Activated CD8-positive, alpha-beta memory T cell treated with anti-CD3 and anti-CD28 coated beads, Interleukin-2, amount 10 ng/mL, durations not matched to agents 7 days and 5 days (primary cell): ENCODE results near the gene GULP1. TPM values are rescaled to one million over a fixed set of nuclear protein-coding genes. Genes with fewer than 3 reads are reported as not detected.

Experiments used
- ATAC-seq: fragments of 150-1000 bp; cut with Tn5 transposase; one replicate; pipeline ENCODE4 v1.10.0; 2021; ENCODE audit warnings: moderate library complexity
- CTCF ChIA-PET: fragments of 350-600 bp; sonication (Branson Sonifier 250); formaldehyde crosslinking; loops from one replicate; lab custom pipeline; 2021; ENCODE audit warnings: antibody characterized with exemption; lab: Charles Lee
- DNase-seq: peaks from one replicate; pipeline ENCODE4 v3.0.0-alpha.2; 2020
- H3K27ac Mint-ChIP-seq: one replicate; pipeline ENCODE4 v1.8.0; 2021; ENCODE audit warnings: mild to moderate bottlenecking, mixed read lengths
- H3K27me3 Mint-ChIP-seq: one replicate; pipeline ENCODE4 v1.8.0; 2021; ENCODE audit warnings: mixed read lengths
- H3K36me3 Mint-ChIP-seq: one replicate; pipeline ENCODE4 v1.8.0; 2021; ENCODE audit warnings: mild to moderate bottlenecking, mixed read lengths
- H3K4me1 Mint-ChIP-seq: one replicate; pipeline ENCODE4 v1.8.0; 2021; ENCODE audit warnings: mixed read lengths
- H3K4me3 Mint-ChIP-seq: one replicate; pipeline ENCODE4 v1.8.0; 2021; ENCODE audit warnings: mild to moderate bottlenecking, moderate library complexity, mixed read lengths
- H3K9me3 Mint-ChIP-seq: one replicate; pipeline ENCODE4 v1.8.0; 2022; ENCODE audit warnings: low read depth, mixed read lengths
- total RNA-seq, 2 experiments: library from RNA; stranded (reverse); gene quantifications; one replicate each; pipeline ENCODE4 v1.2.3, GENCODE V29; 2021

The GULP1 gene
- total RNA-seq, 2 experiments from 2014 or later: not detected

DNA sequence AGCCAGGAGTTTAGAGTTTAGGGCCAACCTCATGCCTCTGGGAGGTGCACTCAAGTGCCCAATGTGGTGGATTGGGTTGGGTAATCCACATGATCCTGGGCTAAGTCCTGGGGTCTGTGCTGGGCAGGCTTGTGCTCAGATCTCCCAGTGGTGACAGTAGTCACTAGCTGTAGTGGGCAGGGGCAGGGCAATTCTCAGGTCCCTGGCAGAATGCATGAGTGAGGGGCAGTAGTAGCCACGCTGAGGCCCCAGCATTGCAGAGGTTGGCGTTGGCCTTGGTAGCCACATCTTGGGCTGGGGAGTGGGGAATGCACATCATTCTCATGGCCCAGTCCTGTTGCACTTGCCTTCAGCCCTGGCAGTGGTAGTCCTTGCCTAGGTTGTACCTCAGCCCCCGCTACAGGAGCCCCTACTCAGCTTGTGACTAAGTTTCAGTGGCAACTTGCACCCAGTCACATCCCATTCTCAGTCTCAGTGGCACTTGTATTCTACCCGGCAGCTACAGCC lies 269.9 kb downstream of the GULP1 start:
- H3K9me3 Mint-ChIP-seq: peaks cover 7% of the 10 kb centered on the region
- H3K4me3 Mint-ChIP-seq: no peak overlapping the region
- H3K27me3 Mint-ChIP-seq: no peaks in the 10 kb centered on the region
- no peaks in the 10 kb centered on the region for H3K4me1 Mint-ChIP-seq
- no peaks in the 10 kb centered on the region for H3K36me3 Mint-ChIP-seq
- H3K27ac Mint-ChIP-seq: no peak overlapping the region
- CTCF ChIA-PET: no interaction called here
- ATAC-seq: no peak
- DNase-seq: no peak

DNA sequence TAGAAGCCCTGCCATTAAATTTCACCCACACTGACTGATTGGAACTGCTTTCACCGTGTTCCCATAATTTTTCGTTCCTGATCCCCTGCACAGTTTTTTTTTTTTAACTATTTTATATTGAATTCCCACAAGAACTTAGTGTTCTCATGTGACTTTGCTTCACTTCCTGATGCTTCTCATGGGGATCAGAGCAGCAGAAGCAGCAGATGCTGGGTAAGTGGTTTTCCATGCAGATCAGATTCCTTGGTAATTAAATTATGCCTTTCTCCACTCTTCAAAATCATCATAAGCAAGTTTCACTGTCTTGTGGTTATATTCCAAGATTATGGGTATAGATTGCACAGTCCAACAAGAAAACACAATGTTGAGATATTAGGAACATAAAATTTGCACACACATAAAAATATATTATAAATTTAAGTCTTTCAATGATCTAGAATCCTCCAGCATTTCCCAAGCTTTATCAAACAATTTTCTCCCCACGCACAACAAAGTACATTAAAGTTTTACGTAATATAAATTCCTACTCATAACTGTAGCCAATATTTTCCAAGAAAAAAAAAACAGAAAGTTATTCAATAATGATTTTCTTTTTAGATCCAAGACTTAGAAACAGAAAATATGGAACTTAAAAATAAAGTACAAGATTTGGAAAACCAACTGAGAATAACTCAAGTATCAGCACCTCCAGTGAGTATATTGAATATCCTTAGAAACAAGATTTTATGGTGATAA lies 277.9 kb downstream of the GULP1 start:
- Mint-ChIP-seq H3K27me3 (no peaks in the 10 kb centered on the region), H3K4me3 (no peak overlapping the region), H3K36me3 (no peaks in the 10 kb centered on the region), H3K4me1 (no peaks in the 10 kb centered on the region), H3K9me3 (no peaks in the 10 kb centered on the region), H3K27ac (no peak overlapping the region)
- DNase-seq: no peak
- CTCF ChIA-PET: no interaction called here
- ATAC-seq: no peak

DNA sequence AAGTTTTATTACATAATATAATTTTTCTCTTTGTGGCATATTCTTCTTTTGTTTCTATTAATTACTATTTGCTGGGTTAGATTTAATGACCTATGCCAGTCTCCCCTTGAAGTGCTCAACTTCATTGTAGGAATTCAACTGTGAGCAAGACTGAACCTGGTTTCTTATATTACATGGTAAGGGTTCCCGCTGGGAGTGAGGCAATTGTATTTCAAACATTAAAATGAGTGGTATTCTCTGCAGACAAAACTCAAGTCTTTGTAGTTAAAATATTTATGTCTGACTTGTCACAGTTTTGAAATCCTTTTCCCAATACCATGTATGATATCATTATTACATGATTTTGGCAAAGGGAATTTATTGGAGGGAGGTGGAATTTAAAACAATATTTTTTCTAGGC lies 278.7 kb downstream of the GULP1 start:
- CTCF ChIA-PET: no interaction called here
- Mint-ChIP-seq H3K4me3 (no peak overlapping the region), H3K27me3 (no peaks in the 10 kb centered on the region), H3K4me1 (no peaks in the 10 kb centered on the region), H3K9me3 (no peaks in the 10 kb centered on the region), H3K27ac (no peak overlapping the region), H3K36me3 (no peaks in the 10 kb centered on the region)
- no peak for DNase-seq
- no peak for ATAC-seq

DNA sequence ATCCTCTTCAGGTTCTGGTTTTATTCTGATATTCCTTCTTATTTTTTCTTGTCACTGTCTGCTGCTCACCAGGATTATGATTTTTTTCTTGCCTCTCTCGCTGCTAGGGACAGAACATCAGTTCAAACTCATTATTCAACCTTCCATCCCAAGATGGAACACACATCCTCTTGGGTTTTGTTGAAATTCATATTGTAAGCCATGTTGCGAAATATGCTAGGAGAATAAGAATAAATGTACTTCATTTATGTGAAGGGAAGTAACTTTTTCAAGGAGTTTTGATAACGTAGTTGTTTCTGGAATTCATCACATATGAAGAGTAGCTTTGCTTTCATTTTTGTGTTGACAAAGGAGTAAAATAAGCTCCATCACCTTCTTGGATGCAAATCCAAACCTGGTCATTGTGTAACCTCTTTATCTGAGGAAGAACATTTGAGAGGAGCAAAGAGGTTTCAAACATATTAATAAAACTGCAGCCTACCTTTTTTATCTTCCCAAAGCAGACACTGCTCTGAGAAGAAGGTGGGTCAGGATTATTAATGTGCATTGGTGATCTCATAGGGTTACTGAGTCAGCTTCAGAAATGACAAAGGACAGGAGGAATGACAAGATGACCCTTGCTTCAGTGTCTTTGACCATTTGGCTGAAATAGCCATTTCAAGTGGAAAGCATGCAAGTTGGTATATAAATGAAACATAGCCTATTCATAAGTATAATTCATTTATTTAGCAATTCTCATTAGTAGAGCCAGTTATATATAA lies 280.0 kb downstream of the GULP1 start:
- Mint-ChIP-seq H3K4me1 (no peaks in the 10 kb centered on the region), H3K36me3 (no peaks in the 10 kb centered on the region), H3K27me3 (no peaks in the 10 kb centered on the region), H3K4me3 (no peak overlapping the region), H3K9me3 (no peaks in the 10 kb centered on the region), H3K27ac (no peak overlapping the region)
- CTCF ChIA-PET: no interaction called here
- DNase-seq (no peak), ATAC-seq (no peak)

DNA sequence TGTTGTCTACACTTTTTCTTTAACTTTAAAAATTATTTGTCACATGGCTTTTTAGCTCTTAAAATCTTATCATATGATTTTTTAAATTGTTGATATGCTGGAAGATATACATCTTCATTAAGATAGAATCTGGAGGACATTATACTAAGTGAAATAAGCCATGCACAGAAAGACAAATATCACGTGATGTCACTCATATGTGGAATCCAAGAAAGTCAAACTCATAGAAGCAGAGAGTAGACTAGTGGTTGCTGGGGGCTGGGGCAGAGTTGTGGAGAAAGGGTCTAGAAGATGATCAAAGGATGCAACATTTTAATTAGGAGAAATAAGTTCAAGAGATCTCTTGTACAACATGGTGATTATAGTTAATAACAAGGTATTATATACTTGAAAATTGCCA lies 280.9 kb downstream of the GULP1 start:
- H3K27me3 Mint-ChIP-seq: no peaks in the 10 kb centered on the region
- ATAC-seq (no peak), DNase-seq (no peak)
- no peaks in the 10 kb centered on the region for H3K4me1 Mint-ChIP-seq
- CTCF ChIA-PET: no interaction called here
- H3K27ac Mint-ChIP-seq: no peak overlapping the region
- no peaks in the 10 kb centered on the region for H3K9me3 Mint-ChIP-seq
- H3K36me3 Mint-ChIP-seq: no peaks in the 10 kb centered on the region
- H3K4me3 Mint-ChIP-seq: no peak overlapping the region

DNA sequence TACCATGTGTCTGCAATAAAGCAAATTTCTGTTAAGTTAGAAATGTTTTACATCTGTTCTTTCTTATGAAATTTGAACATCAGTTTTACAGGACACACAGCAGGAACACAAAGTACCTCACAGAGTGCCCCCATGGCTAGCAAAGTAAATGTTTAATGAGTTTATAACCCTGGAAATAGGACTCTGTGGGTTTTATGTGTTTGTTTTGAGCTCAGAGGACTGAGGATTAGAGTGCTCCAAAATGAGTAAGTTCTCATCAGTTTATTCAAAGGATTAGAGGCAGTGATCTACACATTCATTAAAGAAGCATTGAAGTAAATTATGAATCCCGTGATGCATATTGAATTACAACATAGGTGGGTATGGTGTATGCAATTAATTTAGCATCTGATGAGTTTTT lies 281.8 kb downstream of the GULP1 start:
- Mint-ChIP-seq H3K9me3 (no peaks in the 10 kb centered on the region), H3K27ac (no peak overlapping the region), H3K4me1 (no peaks in the 10 kb centered on the region), H3K4me3 (no peak overlapping the region), H3K36me3 (no peaks in the 10 kb centered on the region), H3K27me3 (no peaks in the 10 kb centered on the region)
- CTCF ChIA-PET: no interaction called here
- DNase-seq (no peak), ATAC-seq (no peak)

DNA sequence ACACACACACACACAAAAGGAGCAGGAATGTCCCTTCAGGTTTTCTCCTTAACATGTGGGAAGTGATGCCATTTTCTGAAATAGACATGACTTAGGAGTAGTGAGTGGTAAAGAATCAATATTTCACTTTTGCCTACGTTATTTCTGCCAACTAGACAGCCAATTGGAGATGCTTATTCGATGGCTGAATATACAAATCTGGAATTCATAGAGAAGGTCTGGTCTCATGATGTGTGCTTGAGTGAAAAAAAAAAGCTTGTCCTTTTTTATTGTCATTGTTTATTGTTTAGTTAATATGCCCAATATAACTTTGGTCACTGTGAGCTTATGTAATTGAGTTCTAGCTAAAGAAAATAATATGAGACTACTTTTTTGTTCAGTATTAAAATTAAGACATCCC lies 284.3 kb downstream of the GULP1 start:
- no peaks in the 10 kb centered on the region for H3K9me3 Mint-ChIP-seq
- no peaks in the 10 kb centered on the region for H3K4me1 Mint-ChIP-seq
- no peaks in the 10 kb centered on the region for H3K27me3 Mint-ChIP-seq
- no peak for ATAC-seq
- DNase-seq: no peak
- no peak overlapping the region for H3K27ac Mint-ChIP-seq
- H3K36me3 Mint-ChIP-seq: no peaks in the 10 kb centered on the region
- CTCF ChIA-PET: interaction anchor here (0.6 kb wide), 1 partner anchor 1459 kb away, joined by 3 read pairs; no protein-coding TSS in a partner anchor
- no peak overlapping the region for H3K4me3 Mint-ChIP-seq

DNA sequence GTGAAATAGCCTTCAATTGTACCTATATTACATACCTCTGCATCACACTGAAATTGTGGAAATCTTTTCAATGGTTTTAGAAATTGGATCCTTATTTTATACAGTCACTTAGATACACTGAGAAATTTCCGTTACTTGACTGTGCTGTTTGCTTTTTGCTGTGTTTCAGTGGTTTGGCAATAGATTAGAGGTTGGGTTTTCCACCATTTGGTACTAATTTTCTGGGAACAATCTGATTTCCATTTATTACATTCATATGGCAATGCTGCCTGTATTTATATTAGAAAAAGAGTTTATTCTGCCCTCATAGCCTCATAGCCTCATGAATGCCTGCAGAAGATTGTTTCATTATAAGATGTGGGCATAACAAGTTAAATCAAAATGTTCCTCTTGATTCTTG lies 285.0 kb downstream of the GULP1 start:
- CTCF ChIA-PET: no interaction called here
- Mint-ChIP-seq H3K27me3 (no peaks in the 10 kb centered on the region), H3K9me3 (no peaks in the 10 kb centered on the region)

DNA sequence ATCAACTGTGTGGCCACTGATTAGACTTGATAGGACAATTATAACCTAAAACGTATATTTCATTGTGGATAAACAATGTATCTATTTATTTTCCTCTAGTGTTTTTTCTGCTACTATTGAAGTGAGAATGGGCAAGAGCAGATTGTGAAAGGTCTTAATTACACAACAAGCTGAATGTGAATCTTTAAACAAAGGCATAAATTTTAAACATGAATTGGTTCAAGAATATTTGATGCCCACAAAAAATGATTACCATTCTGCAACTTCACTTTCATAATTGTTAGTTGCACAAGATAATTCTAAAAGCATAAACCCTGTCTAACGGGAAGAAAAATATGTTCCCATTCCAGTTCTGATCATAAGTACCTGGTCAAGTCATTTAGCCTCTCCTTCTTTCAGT lies 285.6 kb downstream of the GULP1 start:
- Mint-ChIP-seq H3K4me1 (no peaks in the 10 kb centered on the region), H3K4me3 (no peak overlapping the region), H3K27me3 (no peaks in the 10 kb centered on the region), H3K36me3 (no peaks in the 10 kb centered on the region), H3K9me3 (no peaks in the 10 kb centered on the region), H3K27ac (no peak overlapping the region)
- CTCF ChIA-PET: no interaction called here
- DNase-seq: no peak
- ATAC-seq: no peak

More for the DNA sequence above, 285.0 kb downstream of the GULP1 start:
- Mint-ChIP-seq H3K4me3 (no peak overlapping the region), H3K4me1 (no peaks in the 10 kb centered on the region), H3K36me3 (no peaks in the 10 kb centered on the region), H3K27ac (no peak overlapping the region)
- DNase-seq (no peak), ATAC-seq (no peak)

DNA sequence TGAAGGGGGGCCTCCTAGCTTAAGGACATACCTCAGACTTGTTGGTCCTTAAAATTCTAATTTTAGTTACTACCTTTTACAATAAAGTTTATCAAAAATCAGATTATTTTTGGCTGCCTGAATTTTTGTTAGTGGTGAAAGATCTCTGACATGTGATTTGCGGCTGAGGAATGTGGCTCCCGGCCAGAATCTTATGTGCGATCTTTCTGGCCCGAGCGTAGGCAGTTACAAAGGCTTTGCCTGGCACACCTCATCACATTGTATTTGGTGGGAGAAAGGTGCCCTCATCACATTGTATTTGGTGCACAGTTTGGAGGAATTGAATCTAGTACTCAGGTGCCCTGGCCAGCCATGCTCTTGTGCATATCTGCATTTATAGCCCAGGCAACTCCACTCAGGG lies 289.1 kb downstream of the GULP1 start:
- CTCF ChIA-PET: no interaction called here
- Mint-ChIP-seq H3K27me3 (no peaks in the 10 kb centered on the region), H3K27ac (no peak overlapping the region), H3K4me1 (no peaks in the 10 kb centered on the region), H3K36me3 (no peaks in the 10 kb centered on the region), H3K9me3 (no peaks in the 10 kb centered on the region), H3K4me3 (no peak overlapping the region)
- no peak for ATAC-seq
- DNase-seq: no peak

DNA sequence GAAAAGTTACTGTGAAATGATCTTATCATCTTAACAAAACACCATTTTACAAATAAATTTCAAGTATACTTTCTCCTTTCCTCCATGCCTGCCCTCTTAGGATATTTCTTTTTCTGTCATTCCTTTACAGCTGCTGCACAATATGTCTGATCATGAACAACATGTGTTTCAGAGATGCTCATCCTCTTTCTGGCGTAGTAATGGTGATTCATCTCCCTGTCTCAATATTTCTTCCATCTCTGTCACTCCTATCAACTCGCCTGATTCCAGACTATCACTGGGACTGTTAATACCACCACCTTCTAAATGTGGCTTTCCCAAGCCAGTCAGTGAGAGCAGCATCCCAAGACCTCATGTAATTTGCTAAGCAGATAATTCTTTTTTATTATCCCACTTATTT lies 290.5 kb downstream of the GULP1 start:
- no peak overlapping the region for H3K4me3 Mint-ChIP-seq
- no peak for ATAC-seq
- no peaks in the 10 kb centered on the region for H3K36me3 Mint-ChIP-seq
- H3K9me3 Mint-ChIP-seq: no peaks in the 10 kb centered on the region
- CTCF ChIA-PET: no interaction called here
- DNase-seq: no peak
- H3K27ac Mint-ChIP-seq: no peak overlapping the region
- no peaks in the 10 kb centered on the region for H3K27me3 Mint-ChIP-seq
- no peaks in the 10 kb centered on the region for H3K4me1 Mint-ChIP-seq

DNA sequence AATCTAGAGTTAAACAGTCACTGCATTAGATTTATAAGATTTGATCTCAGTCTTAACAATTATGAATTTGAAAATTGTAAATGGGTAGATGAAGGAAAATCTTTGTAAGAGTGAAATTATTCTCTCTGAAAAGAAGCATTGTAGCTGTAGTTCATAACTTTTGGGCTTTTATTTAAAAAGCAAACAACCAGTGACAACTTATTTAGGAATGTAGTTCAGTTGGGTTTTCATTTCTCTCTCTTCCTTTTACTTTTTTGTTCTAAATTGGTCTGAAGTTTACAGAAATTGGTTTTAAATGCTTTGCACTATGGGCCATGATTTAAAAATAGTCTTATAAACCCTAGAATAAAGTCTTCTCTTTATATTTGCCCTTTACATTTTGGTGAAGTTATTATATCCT lies 296.6 kb downstream of the GULP1 start:
- DNase-seq: no peak
- CTCF ChIA-PET: no interaction called here
- H3K4me3 Mint-ChIP-seq: no peak overlapping the region

DNA sequence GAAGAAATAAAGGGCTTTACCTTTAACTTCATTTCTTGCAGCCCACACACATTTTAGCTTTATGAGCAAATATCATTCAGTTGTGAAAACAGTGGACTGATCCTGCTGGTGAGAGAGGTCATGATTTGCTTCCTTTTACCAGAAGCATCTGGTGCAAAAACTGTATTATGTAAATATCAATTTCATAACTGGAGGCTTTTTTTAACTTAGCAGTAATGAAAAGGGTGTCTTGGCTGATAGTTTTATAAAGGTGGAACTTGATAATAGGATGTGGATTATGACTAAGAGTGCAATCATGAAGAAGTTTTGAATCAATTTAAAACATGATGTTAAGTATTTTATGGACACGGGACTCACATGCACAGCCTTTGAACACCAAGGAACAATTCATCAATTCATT lies 304.4 kb downstream of the GULP1 start:
- no peak overlapping the region for H3K27ac Mint-ChIP-seq
- H3K4me1 Mint-ChIP-seq: no peaks in the 10 kb centered on the region
- no peaks in the 10 kb centered on the region for H3K27me3 Mint-ChIP-seq
- no peaks in the 10 kb centered on the region for H3K36me3 Mint-ChIP-seq
- ATAC-seq: no peak
- no peak for DNase-seq
- CTCF ChIA-PET: no interaction called here
- no peaks in the 10 kb centered on the region for H3K9me3 Mint-ChIP-seq
- no peak overlapping the region for H3K4me3 Mint-ChIP-seq

More for the DNA sequence above, 296.6 kb downstream of the GULP1 start:
- no peaks in the 10 kb centered on the region for H3K36me3 Mint-ChIP-seq
- no peaks in the 10 kb centered on the region for H3K9me3 Mint-ChIP-seq
- no peak for ATAC-seq
- no peaks in the 10 kb centered on the region for H3K27me3 Mint-ChIP-seq
- no peak overlapping the region for H3K27ac Mint-ChIP-seq
- no peaks in the 10 kb centered on the region for H3K4me1 Mint-ChIP-seq

DNA sequence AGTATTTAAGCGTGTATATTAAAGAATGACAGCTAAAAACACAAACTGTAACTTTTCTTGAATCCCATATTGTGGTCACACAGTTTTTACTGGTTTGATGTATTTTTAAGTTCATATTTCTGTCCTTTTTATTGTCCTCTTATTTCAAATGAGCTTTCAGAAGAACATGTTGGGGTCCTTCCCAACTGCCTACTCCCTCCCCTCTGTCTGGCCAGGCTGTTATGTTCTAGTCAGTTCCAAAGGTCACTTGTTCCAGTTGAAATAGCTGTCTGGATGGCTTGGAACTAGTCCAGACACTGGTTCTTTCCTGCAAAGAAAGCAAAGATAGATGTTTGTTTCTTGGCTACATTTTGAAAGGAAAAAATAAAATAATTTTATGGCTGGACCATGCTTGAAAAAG lies 306.9 kb downstream of the GULP1 start:
- DNase-seq: no peak

More for the DNA sequence above, 306.9 kb downstream of the GULP1 start:
- Mint-ChIP-seq H3K4me1 (no peaks in the 10 kb centered on the region), H3K27me3 (no peaks in the 10 kb centered on the region), H3K9me3 (no peaks in the 10 kb centered on the region), H3K27ac (no peak overlapping the region), H3K4me3 (no peak overlapping the region), H3K36me3 (no peaks in the 10 kb centered on the region)
- ATAC-seq: no peak
- CTCF ChIA-PET: no interaction called here
